Heart left ventricle (tissue), 13 donors: ENCODE results near the gene FLT4.
"Not testable (repeated sequence)": the region's sequence is repeated elsewhere in the genome, so short reads cannot be mapped to it uniquely, and the experiment has no call there.

Source experiments
- POLR2A ChIP-seq, 2 donors: fragments of 450-650 bp; IDR thresholded peaks; one replicate each; pipeline ENCODE4 v1.6.1; 2017; ENCODE audit warnings: antibody characterized with exemption in 2 of 2, mild to moderate bottlenecking in 2 of 2, moderate library complexity in 2 of 2
- TF ChIP-seq, protein P1 (sequence below), 12 donors: fragments of 200-600 bp; sonication (generic) in 4 of 12; IDR thresholded peaks; one replicate each; pipeline versions ENCODE4 v1.5.0 to v1.8.0; 2018 to 2022; ENCODE audit warnings: antibody characterized with exemption in 12 of 12, mild to moderate bottlenecking in 5 of 12
- donor health status: ischemic (EF 13 %, LVEDD 7.1; RV severe dilation, severe dysfunction).
- donor health status: DM: no; HTN: yes; CAD: no.
- donor health status: DM: no; HTN: no; CAD: no.
- donor health status: ischemic (EF 25% LVEDD 6.9; RV normal size, moderate dysfunction).
- donor health status: ischemic (EF 25% LVEDD 5.7; RV mildly dilated, moderate dysfunction).
- donor health status: ischemic (EF 35%, LVEDD 5.7; RV mildly dilated, moderate dysfunction).
- donor health status: nonischemic (EF 11% LVEDD 7.7; RV severe dilation, severe dysfunction).
- donor health status: DM: yes; HTN: yes; CAD: no.
- donor health status: PGD.
- donor health status: ischemic (EF 29% LVEDD 5.4; RV normal size, mild dysfunction).
- donor health status: nonischemic (EF 23%, LVEDD 6.1; RV moderate dilation, normal function).

- TF ChIP-seq, protein P1, sequence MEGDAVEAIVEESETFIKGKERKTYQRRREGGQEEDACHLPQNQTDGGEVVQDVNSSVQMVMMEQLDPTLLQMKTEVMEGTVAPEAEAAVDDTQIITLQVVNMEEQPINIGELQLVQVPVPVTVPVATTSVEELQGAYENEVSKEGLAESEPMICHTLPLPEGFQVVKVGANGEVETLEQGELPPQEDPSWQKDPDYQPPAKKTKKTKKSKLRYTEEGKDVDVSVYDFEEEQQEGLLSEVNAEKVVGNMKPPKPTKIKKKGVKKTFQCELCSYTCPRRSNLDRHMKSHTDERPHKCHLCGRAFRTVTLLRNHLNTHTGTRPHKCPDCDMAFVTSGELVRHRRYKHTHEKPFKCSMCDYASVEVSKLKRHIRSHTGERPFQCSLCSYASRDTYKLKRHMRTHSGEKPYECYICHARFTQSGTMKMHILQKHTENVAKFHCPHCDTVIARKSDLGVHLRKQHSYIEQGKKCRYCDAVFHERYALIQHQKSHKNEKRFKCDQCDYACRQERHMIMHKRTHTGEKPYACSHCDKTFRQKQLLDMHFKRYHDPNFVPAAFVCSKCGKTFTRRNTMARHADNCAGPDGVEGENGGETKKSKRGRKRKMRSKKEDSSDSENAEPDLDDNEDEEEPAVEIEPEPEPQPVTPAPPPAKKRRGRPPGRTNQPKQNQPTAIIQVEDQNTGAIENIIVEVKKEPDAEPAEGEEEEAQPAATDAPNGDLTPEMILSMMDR (IDR thresholded peaks at IDR 0.05) = not testable (repeated sequence)
- not testable (repeated sequence) for TF ChIP-seq POLR2A (IDR thresholded peaks at IDR 0.05)
Observed at GRCh38 chr5:180655243-180655642, 5.8 kb upstream of the FLT4 start.
